Measurements from ENCODE around the gene BCS1L.

- no peak for TF ChIP-seq GATA2 (IDR thresholded peaks at IDR 0.05; ENCODE audit: low read depth, low read length)
- no peak for TF ChIP-seq GATA3 (IDR thresholded peaks at IDR 0.05; ENCODE audit: low read depth, low read length)
These were observed 20.6 kb downstream of the BCS1L start for GRCh38 chr2:218680061-218680460.
